GM23338 (cell line): ENCODE results near the gene SHISA9. TPM values are rescaled to one million over a fixed set of nuclear protein-coding genes. Genes with fewer than 3 reads are reported as not detected.

ENCODE experiments used
- ATAC-seq: fragments of 200-7000 bp; cut with Tn5 transposase; 3 replicates; pipeline ENCODE4 v1.9.1; 2020
- DNase-seq: peaks from one replicate; pipeline ENCODE4 v3.0.0-alpha.2; 2015; ENCODE audit warnings: low spot score
- H2AFZ ChIP-seq: fragments of 200-600 bp; sonication (generic); 2 replicates; pipeline ENCODE4 v1.8.0; 2016; ENCODE audit warnings: antibody characterized with exemption, mild to moderate bottlenecking, moderate library complexity
- H3F3A ChIP-seq: fragments of 200-600 bp; sonication (generic); replicated peaks from 2 replicates; pipeline ENCODE4 v1.8.0; 2017; ENCODE audit warnings: antibody characterized with exemption, mixed run types, low read depth
- H3K27ac ChIP-seq: fragments of 200-600 bp; sonication (generic); 2 replicates; pipeline ENCODE4 v1.6.1; 2016; ENCODE audit warnings: low read depth
- H3K27me3 ChIP-seq: fragments of 200-600 bp; sonication (generic); 2 replicates; pipeline ENCODE4 v1.8.0; 2016; ENCODE audit warnings: mild to moderate bottlenecking, mixed run types, moderate library complexity; ENCODE audit not compliant: insufficient read depth
- H3K36me3 ChIP-seq: fragments of 200-600 bp; sonication (generic); 2 replicates; pipeline ENCODE4 v1.8.0; 2016; ENCODE audit warnings: mild to moderate bottlenecking; ENCODE audit not compliant: insufficient read depth
- H3K4me1 ChIP-seq: fragments of 200-600 bp; sonication (generic); 2 replicates; pipeline ENCODE4 v1.8.0; 2016; ENCODE audit warnings: mild to moderate bottlenecking, moderate library complexity; ENCODE audit not compliant: insufficient read depth
- H3K4me2 ChIP-seq: fragments of 200-600 bp; sonication (generic); 2 replicates; pipeline ENCODE4 v1.7.1; 2017; ENCODE audit warnings: mixed run types
- H3K4me3 ChIP-seq: fragments of 200-600 bp; sonication (generic); 2 replicates; pipeline ENCODE4 v1.6.1; 2016; ENCODE audit warnings: mixed run types
- H3K79me2 ChIP-seq: fragments of 200-600 bp; sonication (generic); replicated peaks from 2 replicates; pipeline ENCODE4 v1.8.0; 2017; ENCODE audit warnings: mild to moderate bottlenecking; ENCODE audit not compliant: insufficient read depth
- H3K9me2 ChIP-seq: fragments of 200-600 bp; sonication (generic); 2 replicates; pipeline ENCODE4 v1.8.0; 2017; ENCODE audit not compliant: insufficient read depth
- H4K20me1 ChIP-seq: fragments of 200-600 bp; sonication (generic); replicated peaks from 2 replicates; pipeline ENCODE4 v1.8.0; 2017; ENCODE audit warnings: mild to moderate bottlenecking; ENCODE audit not compliant: insufficient read depth
- H3K27ac Mint-ChIP-seq: 2 replicates; pipeline ENCODE4 v1.8.0; 2020; ENCODE audit warnings: inconsistent platforms, mild to moderate bottlenecking, moderate library complexity, mixed read lengths
- H3K27me3 Mint-ChIP-seq: 3 replicates; pipeline ENCODE4 v1.8.0; 2022; ENCODE audit warnings: low read depth, mild to moderate bottlenecking, moderate library complexity, mixed read lengths, inconsistent platforms; ENCODE audit not compliant: insufficient read depth, poor library complexity
- H3K36me3 Mint-ChIP-seq: 3 replicates; pipeline ENCODE4 v1.8.0; 2021; ENCODE audit warnings: low read depth, mild to moderate bottlenecking, inconsistent platforms, moderate library complexity, mixed read lengths
- H3K4me1 Mint-ChIP-seq: 3 replicates; pipeline ENCODE4 v1.8.0; 2020; ENCODE audit warnings: mild to moderate bottlenecking, inconsistent platforms, mixed read lengths
- H3K4me3 Mint-ChIP-seq: 3 replicates; pipeline ENCODE4 v1.8.0; 2021; ENCODE audit warnings: moderate library complexity, mild to moderate bottlenecking, inconsistent platforms, mixed read lengths
- H3K9me3 Mint-ChIP-seq: 3 replicates; pipeline ENCODE4 v1.8.0; 2020; ENCODE audit warnings: moderate library complexity, mild to moderate bottlenecking, inconsistent platforms, mixed read lengths
- CREB1 ChIP-seq: fragments of 250-450 bp; sonication (Bioruptor Pico); IDR thresholded peaks from 2 replicates; pipeline ENCODE4 v1.5.0; 2020; ENCODE audit warnings: low read depth, mild to moderate bottlenecking, moderate library complexity
- EZH2 ChIP-seq: fragments of 200-600 bp; sonication (generic); IDR thresholded peaks from one replicate; pipeline ENCODE4 v1.8.0; 2017; ENCODE audit warnings: antibody characterized with exemption, mild to moderate bottlenecking, low read depth; ENCODE audit not compliant: unreplicated experiment
- EZH2phosphoT487 ChIP-seq: fragments of 200-600 bp; sonication (generic); IDR thresholded peaks from one replicate; pipeline ENCODE4 v1.8.1; 2018; ENCODE audit warnings: antibody characterized with exemption; ENCODE audit not compliant: unreplicated experiment
- JUNB ChIP-seq: IDR thresholded peaks from one replicate; pipeline ENCODE4 v1.6.1; 2016; ENCODE audit warnings: antibody characterized with exemption; ENCODE audit not compliant: unreplicated experiment
- NANOG ChIP-seq: IDR thresholded peaks from 2 replicates; pipeline ENCODE4 v1.6.1; 2016; ENCODE audit warnings: antibody characterized with exemption, borderline replicate concordance
- POLR2AphosphoS5 ChIP-seq: IDR thresholded peaks from 2 replicates; pipeline ENCODE4 v1.6.1; 2016; ENCODE audit warnings: antibody characterized with exemption, low read depth
- STAT1 ChIP-seq: IDR thresholded peaks from one replicate; pipeline ENCODE4 v1.6.1; 2016; ENCODE audit warnings: antibody characterized with exemption; ENCODE audit not compliant: unreplicated experiment
- ZNF114 ChIP-seq: fragments of 250-450 bp; sonication (Bioruptor Pico); IDR thresholded peaks from 2 replicates; pipeline ENCODE4 v1.5.0; 2020; ENCODE audit warnings: mild to moderate bottlenecking, moderate library complexity
- ZNF331 ChIP-seq: fragments of 250-450 bp; sonication (Bioruptor Pico); IDR thresholded peaks from 2 replicates; pipeline ENCODE4 v1.5.0; 2020; ENCODE audit warnings: low read depth, mild to moderate bottlenecking, moderate library complexity
- ZNF462 ChIP-seq: fragments of 250-450 bp; sonication (Bioruptor Pico); IDR thresholded peaks from 2 replicates; pipeline ENCODE4 v1.5.0; 2020; ENCODE audit warnings: mild to moderate bottlenecking, moderate library complexity
- polyA plus RNA-seq: library from polyadenylated mRNA; unstranded; fragments of >200 nt; fragmentation: Nextera tagmentation; extraction: Ambion mirVana; gene quantifications from 2 replicates; pipeline ENCODE4 v1.2.1, GENCODE V29; 2016
- total RNA-seq: library from RNA; depleted of rRNA; stranded (reverse); fragments of >200 nt; shearing (Covaris generic); gene quantifications from 2 replicates; pipeline ENCODE4 v1.2.3, GENCODE V29; 2014
- TF ChIP-seq, protein P1 (sequence below): IDR thresholded peaks from one replicate; pipeline ENCODE4 v1.6.1; 2018; ENCODE audit warnings: antibody characterized with exemption; ENCODE audit not compliant: unreplicated experiment
- TF ChIP-seq, protein P2 (sequence below), 2 experiments: fragments of 200-600 bp in 1 of 2; sonication (generic) in 1 of 2; conservative IDR thresholded peaks; 2 replicates each; pipeline versions ENCODE4 v1.5.1 to v1.6.1; 2016 to 2017; ENCODE audit warnings: antibody characterized with exemption in 2 of 2, low read depth in 2 of 2, mild to moderate bottlenecking in 2 of 2, moderate library complexity in 1 of 2
- TF ChIP-seq, protein P3 (sequence below): IDR thresholded peaks from 2 replicates; pipeline ENCODE4 v1.6.1; 2016; ENCODE audit warnings: antibody characterized with exemption

The SHISA9 gene
- total and polyA plus RNA-seq, 2 experiments from 2014 or later = 10.4 to 45.6 TPM

- H3K4me3 Mint-ChIP-seq = no peak overlapping the region
- DNase-seq = no peak
- H3K27ac Mint-ChIP-seq = no peak overlapping the region
These were observed 247.4 kb downstream of the SHISA9 start for GRCh38 chr16:13148836-13149235.

More at GRCh38 chr16:13148836-13149235, 247.4 kb downstream of the SHISA9 start:
- peaks cover 17% of the 10 kb centered on the region for H3K4me1 ChIP-seq
- ATAC-seq = no peak
- H4K20me1 ChIP-seq = no peaks in the 10 kb centered on the region
- H3K4me2 ChIP-seq = no peak overlapping the region
- H3K9me3 Mint-ChIP-seq = no peaks in the 10 kb centered on the region
- H3K36me3 Mint-ChIP-seq = no peaks in the 10 kb centered on the region
- H3K79me2 ChIP-seq = 0 out of 2 replicates have a peak, but pooled peaks cover 14% of the 10 kb centered on the region
- no peak overlapping the region for H2AFZ ChIP-seq
- H3F3A ChIP-seq = no peaks in the 10 kb centered on the region
- H3K27me3 ChIP-seq = no peaks in the 10 kb centered on the region
- peaks cover 26% of the 10 kb centered on the region for H3K4me1 Mint-ChIP-seq
- peaks cover 4% of the 10 kb centered on the region; the same call in 1 of the 2 replicates for H3K9me2 ChIP-seq
- H3K27ac ChIP-seq = no peak overlapping the region
- H3K27me3 Mint-ChIP-seq = no peaks in the 10 kb centered on the region
- no peak for TF ChIP-seq ZNF114 (CRISPR knock-in tag)
- no peak for TF ChIP-seq ZNF462 (CRISPR knock-in tag)
- TF ChIP-seq POLR2AphosphoS5 = no peak
- no peak for TF ChIP-seq NANOG
- TF ChIP-seq, protein P1, sequence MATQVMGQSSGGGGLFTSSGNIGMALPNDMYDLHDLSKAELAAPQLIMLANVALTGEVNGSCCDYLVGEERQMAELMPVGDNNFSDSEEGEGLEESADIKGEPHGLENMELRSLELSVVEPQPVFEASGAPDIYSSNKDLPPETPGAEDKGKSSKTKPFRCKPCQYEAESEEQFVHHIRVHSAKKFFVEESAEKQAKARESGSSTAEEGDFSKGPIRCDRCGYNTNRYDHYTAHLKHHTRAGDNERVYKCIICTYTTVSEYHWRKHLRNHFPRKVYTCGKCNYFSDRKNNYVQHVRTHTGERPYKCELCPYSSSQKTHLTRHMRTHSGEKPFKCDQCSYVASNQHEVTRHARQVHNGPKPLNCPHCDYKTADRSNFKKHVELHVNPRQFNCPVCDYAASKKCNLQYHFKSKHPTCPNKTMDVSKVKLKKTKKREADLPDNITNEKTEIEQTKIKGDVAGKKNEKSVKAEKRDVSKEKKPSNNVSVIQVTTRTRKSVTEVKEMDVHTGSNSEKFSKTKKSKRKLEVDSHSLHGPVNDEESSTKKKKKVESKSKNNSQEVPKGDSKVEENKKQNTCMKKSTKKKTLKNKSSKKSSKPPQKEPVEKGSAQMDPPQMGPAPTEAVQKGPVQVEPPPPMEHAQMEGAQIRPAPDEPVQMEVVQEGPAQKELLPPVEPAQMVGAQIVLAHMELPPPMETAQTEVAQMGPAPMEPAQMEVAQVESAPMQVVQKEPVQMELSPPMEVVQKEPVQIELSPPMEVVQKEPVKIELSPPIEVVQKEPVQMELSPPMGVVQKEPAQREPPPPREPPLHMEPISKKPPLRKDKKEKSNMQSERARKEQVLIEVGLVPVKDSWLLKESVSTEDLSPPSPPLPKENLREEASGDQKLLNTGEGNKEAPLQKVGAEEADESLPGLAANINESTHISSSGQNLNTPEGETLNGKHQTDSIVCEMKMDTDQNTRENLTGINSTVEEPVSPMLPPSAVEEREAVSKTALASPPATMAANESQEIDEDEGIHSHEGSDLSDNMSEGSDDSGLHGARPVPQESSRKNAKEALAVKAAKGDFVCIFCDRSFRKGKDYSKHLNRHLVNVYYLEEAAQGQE = no peak
- TF ChIP-seq EZH2 = no peak
- TF ChIP-seq, protein P2, sequence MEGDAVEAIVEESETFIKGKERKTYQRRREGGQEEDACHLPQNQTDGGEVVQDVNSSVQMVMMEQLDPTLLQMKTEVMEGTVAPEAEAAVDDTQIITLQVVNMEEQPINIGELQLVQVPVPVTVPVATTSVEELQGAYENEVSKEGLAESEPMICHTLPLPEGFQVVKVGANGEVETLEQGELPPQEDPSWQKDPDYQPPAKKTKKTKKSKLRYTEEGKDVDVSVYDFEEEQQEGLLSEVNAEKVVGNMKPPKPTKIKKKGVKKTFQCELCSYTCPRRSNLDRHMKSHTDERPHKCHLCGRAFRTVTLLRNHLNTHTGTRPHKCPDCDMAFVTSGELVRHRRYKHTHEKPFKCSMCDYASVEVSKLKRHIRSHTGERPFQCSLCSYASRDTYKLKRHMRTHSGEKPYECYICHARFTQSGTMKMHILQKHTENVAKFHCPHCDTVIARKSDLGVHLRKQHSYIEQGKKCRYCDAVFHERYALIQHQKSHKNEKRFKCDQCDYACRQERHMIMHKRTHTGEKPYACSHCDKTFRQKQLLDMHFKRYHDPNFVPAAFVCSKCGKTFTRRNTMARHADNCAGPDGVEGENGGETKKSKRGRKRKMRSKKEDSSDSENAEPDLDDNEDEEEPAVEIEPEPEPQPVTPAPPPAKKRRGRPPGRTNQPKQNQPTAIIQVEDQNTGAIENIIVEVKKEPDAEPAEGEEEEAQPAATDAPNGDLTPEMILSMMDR (conservative IDR thresholded peaks at IDR 0.05; ENCODE audit: low read depth in 2 of 2) = no peak
- no peak for TF ChIP-seq CREB1 (CRISPR knock-in tag)
- no peak for TF ChIP-seq STAT1
- TF ChIP-seq ZNF331 (CRISPR knock-in tag) = no peak
- no peak for TF ChIP-seq JUNB
- no peak for TF ChIP-seq EZH2phosphoT487
- TF ChIP-seq, protein P3, sequence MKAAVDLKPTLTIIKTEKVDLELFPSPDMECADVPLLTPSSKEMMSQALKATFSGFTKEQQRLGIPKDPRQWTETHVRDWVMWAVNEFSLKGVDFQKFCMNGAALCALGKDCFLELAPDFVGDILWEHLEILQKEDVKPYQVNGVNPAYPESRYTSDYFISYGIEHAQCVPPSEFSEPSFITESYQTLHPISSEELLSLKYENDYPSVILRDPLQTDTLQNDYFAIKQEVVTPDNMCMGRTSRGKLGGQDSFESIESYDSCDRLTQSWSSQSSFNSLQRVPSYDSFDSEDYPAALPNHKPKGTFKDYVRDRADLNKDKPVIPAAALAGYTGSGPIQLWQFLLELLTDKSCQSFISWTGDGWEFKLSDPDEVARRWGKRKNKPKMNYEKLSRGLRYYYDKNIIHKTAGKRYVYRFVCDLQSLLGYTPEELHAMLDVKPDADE = no peak
- H3K36me3 ChIP-seq = no peaks in the 10 kb centered on the region
- no peak overlapping the region for H3K4me3 ChIP-seq
